BJ (cell line): ENCODE data around the gene KRTCAP2. TPM values are rescaled to one million over a fixed set of nuclear protein-coding genes. Genes with fewer than 3 reads are reported as not detected.

Experiments
- CTCF ChIA-PET: fragments of 350-600 bp; formaldehyde crosslinking; extraction: SDS; loops from one replicate; lab custom pipeline; 2021; ENCODE audit warnings: antibody characterized with exemption, inconsistent platforms; lab: Yijun Ruan, JAX
- POLR2A ChIA-PET: fragments of 300-600 bp; sonication (Branson Sonifier 250); formaldehyde crosslinking; extraction: SDS; loops from one replicate; lab custom pipeline; 2021; ENCODE audit warnings: antibody characterized with exemption; lab: Charles Lee
- DNase-seq: peaks from one replicate; pipeline ENCODE4 v3.0.0-alpha.2; 2011; ENCODE audit warnings: low read depth
- H3K27me3 ChIP-seq: 2 replicates; pipeline ENCODE4 v1.6.0; 2011; ENCODE audit warnings: low read length; ENCODE audit not compliant: control insufficient read depth, insufficient read depth
- H3K36me3 ChIP-seq: 2 replicates; pipeline ENCODE4 v1.5.1; 2011; ENCODE audit warnings: low read length; ENCODE audit not compliant: control insufficient read depth, insufficient read depth
- H3K4me3 ChIP-seq: 2 replicates; pipeline ENCODE4 v1.5.1; 2011; ENCODE audit warnings: low read depth, mild to moderate bottlenecking, control low read depth, low read length
- CTCF ChIP-seq: IDR thresholded peaks from 2 replicates; pipeline ENCODE4 v1.5.1; 2011; ENCODE audit warnings: low read depth, mild to moderate bottlenecking, control low read depth, inconsistent platforms, low read length, moderate library complexity; ENCODE audit not compliant: insufficient read depth
- polyA plus RNA-seq: library from polyadenylated mRNA; depleted of rRNA; stranded (reverse); fragments of >200 nt; gene quantifications from 2 replicates; pipeline ENCODE4 v1.2.3, GENCODE V29; 2011

The KRTCAP2 gene
- polyA plus RNA-seq, 1 experiment = 225 TPM

- no peak for DNase-seq
- peaks cover 20% of the 10 kb centered on the region for H3K36me3 ChIP-seq
- ChIA-PET CTCF (interaction anchor here (1.4 kb wide), 1 partner anchor 9 kb away, joined by 5 read pairs; no protein-coding TSS in a partner anchor), POLR2A (no interaction called here)
- H3K27me3 ChIP-seq = no peaks in the 10 kb centered on the region
- no peak overlapping the region for H3K4me3 ChIP-seq
- no peak for TF ChIP-seq CTCF
Measured at GRCh38 chr1:155202198-155202597, 29.1 kb upstream of the KRTCAP2 start.

GRCh38 chr1:155200920-155201319, 27.8 kb upstream of the KRTCAP2 start:
- CTCF ChIA-PET = interaction anchor here (0.7 kb wide), 1 partner anchor 28 kb away, joined by 3 read pairs; the partner anchor contains the start of gene KRTCAP2
- H3K4me3 ChIP-seq = no peak overlapping the region

GRCh38 chr1:155199792-155200191, 26.7 kb upstream of the KRTCAP2 start:
- no peak for DNase-seq
- POLR2A ChIA-PET = no interaction called here
- Histone ChIP-seq H3K4me3 (no peak overlapping the region), H3K36me3 (peaks cover 24% of the 10 kb centered on the region), H3K27me3 (no peaks in the 10 kb centered on the region)
- CTCF ChIA-PET = no interaction called here
- TF ChIP-seq CTCF = no peak

More at GRCh38 chr1:155200920-155201319, 27.8 kb upstream of the KRTCAP2 start:
- Histone ChIP-seq H3K36me3 (peaks cover 24% of the 10 kb centered on the region), H3K27me3 (no peaks in the 10 kb centered on the region)
- no peak for DNase-seq
- TF ChIP-seq CTCF = no peak
- POLR2A ChIA-PET = no interaction called here

GRCh38 chr1:155198547-155198906, 25.4 kb upstream of the KRTCAP2 start:
- DNase-seq = no peak
- TF ChIP-seq CTCF = no peak
- Histone ChIP-seq H3K36me3 (peaks cover 23% of the 10 kb centered on the region), H3K27me3 (no peaks in the 10 kb centered on the region), H3K4me3 (no peak overlapping the region)
- ChIA-PET CTCF (interaction anchor here (7.5 kb wide), 1 partner anchor 7 kb away, joined by 79 read pairs; the partner anchor contains the start of genes MTX1 and THBS3), POLR2A (interaction anchor here (0.7 kb wide), 1 partner anchor 8 kb away, joined by 12 read pairs; no protein-coding TSS in a partner anchor)

- no peak for DNase-seq
- POLR2A ChIA-PET = no interaction called here
- Histone ChIP-seq H3K36me3 (peaks cover 22% of the 10 kb centered on the region), H3K27me3 (no peaks in the 10 kb centered on the region), H3K4me3 (no peak overlapping the region)
- CTCF ChIA-PET = interaction anchor here (0.8 to 7.5 kb wide), 3 partner anchors 8 to 29 kb away, joined by 4 to 79 read pairs (median 6); partner anchors contain the start of genes KRTCAP2, MTX1 and THBS3
- TF ChIP-seq CTCF = no peak
Measured at GRCh38 chr1:155197901-155198546, 24.9 kb upstream of the KRTCAP2 start.
